ENCODE measurements around the gene MDFI. TPM values are rescaled to one million over a fixed set of nuclear protein-coding genes. Genes with fewer than 3 reads are reported as not detected.

Gene MDFI
- total RNA-seq, 1 donor from 2014 or later = 28.2 TPM

- no peak for DNase-seq (ENCODE audit: extremely low read depth, low read depth, low spot score)
Measured at GRCh38 chr6:41630946-41631345, 7.3 kb upstream of the MDFI start.

GRCh38 chr6:41633056-41633634, 5.1 kb upstream of the MDFI start:
- DNase-seq (ENCODE audit: extremely low read depth, low read depth, low spot score) = no peak

GRCh38 chr6:41634657-41635056, 3.6 kb upstream of the MDFI start:
- no peak for DNase-seq (ENCODE audit: extremely low read depth, low read depth, low spot score)

GRCh38 chr6:41635365-41635764, 2.9 kb upstream of the MDFI start:
- DNase-seq (ENCODE audit: extremely low read depth, low read depth, low spot score) = no peak

GRCh38 chr6:41636833-41637193, 1.5 kb upstream of the MDFI start:
- DNase-seq (ENCODE audit: extremely low read depth, low read depth, low spot score) = no peak

GRCh38 chr6:41637194-41638001, 870 bp upstream of the MDFI start:
- DNase-seq (ENCODE audit: extremely low read depth, low read depth, low spot score) = no peak

GRCh38 chr6:41638935-41639808, 904 bp downstream of the MDFI start:
- DNase-seq (ENCODE audit: extremely low read depth, low read depth, low spot score) = no peak

- no peak for DNase-seq (ENCODE audit: extremely low read depth, low read depth, low spot score)
Measured at GRCh38 chr6:41639809-41640371, 1.6 kb downstream of the MDFI start.

GRCh38 chr6:41640426-41640825, 2.2 kb downstream of the MDFI start:
- no peak for DNase-seq (ENCODE audit: extremely low read depth, low read depth, low spot score)

- no peak for DNase-seq (ENCODE audit: extremely low read depth, low read depth, low spot score)
Measured at GRCh38 chr6:41641352-41641925, 3.2 kb downstream of the MDFI start.

- DNase-seq (ENCODE audit: extremely low read depth, low read depth, low spot score) = no peak
Measured at GRCh38 chr6:41642090-41642959, 4.1 kb downstream of the MDFI start.

GRCh38 chr6:41642960-41643898, 5.0 kb downstream of the MDFI start:
- DNase-seq (ENCODE audit: extremely low read depth, low read depth, low spot score) = no peak

GRCh38 chr6:41643899-41644269, 5.6 kb downstream of the MDFI start:
- DNase-seq (ENCODE audit: extremely low read depth, low read depth, low spot score) = no peak

GRCh38 chr6:41644297-41644879, 6.1 kb downstream of the MDFI start:
- DNase-seq (ENCODE audit: extremely low read depth, low read depth, low spot score) = no peak

GRCh38 chr6:41645007-41645618, 6.8 kb downstream of the MDFI start:
- no peak for DNase-seq (ENCODE audit: extremely low read depth, low read depth, low spot score)

- DNase-seq (ENCODE audit: extremely low read depth, low read depth, low spot score) = no peak
Measured at GRCh38 chr6:41646026-41646795, 7.9 kb downstream of the MDFI start.

GRCh38 chr6:41647061-41647511, 8.8 kb downstream of the MDFI start:
- DNase-seq (ENCODE audit: extremely low read depth, low read depth, low spot score) = no peak

Data from glomerular endothelial cell (primary cell).